Stimulated activated CD8-positive, alpha-beta memory T cell treated with anti-CD3 and anti-CD28 coated beads, Interleukin-7, amount 100 ng/mL, for 1 hour (primary cell): ENCODE data around the gene CFAP97D2.

Experiments
- DNase-seq, 2 donors: peaks; one replicate each; pipeline ENCODE4 v3.0.0-alpha.2; 2020; ENCODE audit warnings: low read depth in 2 of 2

Gene CFAP97D2

GRCh38 chr13:114269281-114269770, 90.3 kb downstream of the CFAP97D2 start:
- DNase-seq, result no peak
